Posterior cingulate gyrus (tissue), 11 donors: ENCODE data around the gene DRD2.

ENCODE experiments used
- DNase-seq, 10 donors: peaks; one replicate each; pipeline versions ENCODE4 v3.0.0 to v3.0.0-alpha.2; 2020 to 2021; ENCODE audit warnings: mixed read lengths in 3 of 10
- intact Hi-C: fragments of 100-400 bp; cut with DNase I; formaldehyde crosslinking; loops from one replicate; pipeline ENCODE4 v1.15.1; 2023

The DRD2 gene

DNA sequence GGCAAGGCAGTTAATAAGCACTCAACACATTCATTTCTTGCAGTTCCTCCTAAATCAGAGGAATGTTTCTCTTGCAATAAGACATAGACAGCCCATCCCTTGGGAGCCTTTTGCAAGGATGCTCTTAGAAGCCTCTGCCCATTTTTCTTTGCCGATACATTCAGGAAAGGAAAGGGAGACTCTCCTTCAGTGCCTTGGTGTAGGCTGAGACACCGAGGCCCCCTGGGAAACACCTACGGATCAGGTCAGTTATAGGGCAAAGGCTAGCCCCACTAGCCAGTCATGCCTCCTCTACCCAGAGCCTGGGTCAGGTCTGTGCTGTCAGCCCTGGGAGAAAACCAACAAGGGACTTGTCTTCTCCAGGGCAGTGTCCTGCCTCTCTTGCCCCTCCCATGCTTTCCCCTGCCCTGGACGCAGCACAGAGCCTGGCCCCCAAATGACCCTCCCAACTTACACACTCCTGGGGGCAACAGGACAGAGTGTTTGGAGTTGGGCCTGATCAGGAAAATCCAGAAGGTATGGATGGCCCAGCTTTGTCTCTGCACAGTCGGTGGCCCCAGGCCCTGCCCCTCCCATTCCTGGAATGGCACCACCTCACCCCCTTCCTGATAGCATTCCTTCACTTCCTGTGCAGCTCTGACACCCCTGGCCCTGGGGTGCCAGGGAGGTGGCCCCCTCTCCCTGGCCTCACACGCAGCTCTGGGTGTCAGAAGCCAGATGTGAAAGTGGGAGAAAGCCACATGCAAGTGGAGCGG, 69.3 kb downstream of the DRD2 start:
- intact Hi-C loops = no loop called here
- no peak for DNase-seq

GRCh38 chr11:113404859-113405430, 70.3 kb downstream of the DRD2 start:
- no peak for DNase-seq
- intact Hi-C loops = no loop called here

DNA sequence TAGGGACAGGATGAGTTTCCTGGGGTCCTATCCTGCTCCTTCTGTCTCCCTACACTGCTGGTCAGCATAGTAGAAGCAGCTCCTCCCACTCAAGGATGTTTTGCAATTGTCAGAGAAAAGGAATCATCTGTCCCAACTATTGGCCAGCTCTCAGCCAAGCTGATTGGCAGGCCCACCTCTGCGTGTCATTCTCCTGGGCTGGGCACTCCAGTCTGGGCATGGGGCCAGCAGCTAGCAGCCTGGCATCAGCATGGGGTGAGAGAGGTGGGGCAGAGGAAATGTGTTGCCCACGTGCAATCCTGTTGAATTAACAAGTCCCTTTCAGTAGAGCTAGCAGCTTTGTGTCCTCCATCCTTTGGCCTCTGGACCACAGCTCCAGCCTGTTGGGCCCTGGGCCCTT, 73.5 kb downstream of the DRD2 start:
- intact Hi-C loops = no loop called here
- DNase-seq = peak in 7 of 10 donors; percentile 26 to 90 (median 44)

GRCh38 chr11:113400631-113401230, 74.5 kb downstream of the DRD2 start:
- peak in 1 of 10 donors; percentile 61 for DNase-seq
- intact Hi-C loops = no loop called here

GRCh38 chr11:113398669-113399430, 76.3 kb downstream of the DRD2 start:
- intact Hi-C loops = no loop called here
- DNase-seq = peak in 1 of 10 donors; percentile 65

GRCh38 chr11:113397821-113398220, 77.4 kb downstream of the DRD2 start:
- peak in 2 of 10 donors; percentile 24 to 69 for DNase-seq
- intact Hi-C loops = no loop called here

DNA sequence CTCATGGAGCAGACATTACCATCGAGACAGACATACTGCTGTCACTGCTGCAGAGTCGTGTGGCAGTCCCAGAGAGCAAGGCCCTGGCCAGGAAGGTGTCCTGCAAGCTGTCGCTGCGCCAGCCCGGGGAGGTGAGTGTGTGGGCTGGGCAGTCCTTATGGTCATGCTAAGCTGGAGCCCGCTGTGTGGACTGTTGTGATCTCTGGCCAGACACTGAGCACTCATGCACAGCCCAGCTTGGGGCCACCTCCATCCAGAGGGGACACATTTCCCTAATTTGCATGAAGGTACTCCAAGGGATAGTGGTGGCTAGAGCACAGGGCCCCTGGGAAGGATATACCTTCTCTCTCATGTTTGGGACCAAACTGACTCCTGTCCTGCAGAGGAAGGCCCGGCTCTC, 78.0 kb downstream of the DRD2 start:
- intact Hi-C loops = no loop called here
- DNase-seq = no peak

DNA sequence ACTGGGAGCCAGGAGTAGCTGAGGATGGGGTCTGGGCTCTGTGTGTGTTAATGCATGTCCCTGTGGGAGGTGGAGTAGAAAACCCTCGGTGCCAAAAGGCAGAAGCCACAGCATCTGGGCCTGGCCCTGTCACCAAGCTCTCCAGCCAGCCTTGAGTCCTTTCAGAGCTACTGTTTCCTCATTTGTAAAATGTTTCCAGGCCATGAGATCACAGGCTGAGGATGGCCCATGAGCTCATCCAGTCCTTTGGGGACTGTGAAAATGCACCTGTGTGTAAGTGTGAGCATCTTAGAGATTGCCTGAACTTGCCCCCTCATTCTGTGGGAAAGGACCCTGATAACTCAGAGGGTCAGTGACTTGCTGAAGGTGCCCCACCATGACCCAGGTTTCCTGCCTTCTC, 78.5 kb downstream of the DRD2 start:
- intact Hi-C loops = no loop called here
- no peak for DNase-seq

DNA sequence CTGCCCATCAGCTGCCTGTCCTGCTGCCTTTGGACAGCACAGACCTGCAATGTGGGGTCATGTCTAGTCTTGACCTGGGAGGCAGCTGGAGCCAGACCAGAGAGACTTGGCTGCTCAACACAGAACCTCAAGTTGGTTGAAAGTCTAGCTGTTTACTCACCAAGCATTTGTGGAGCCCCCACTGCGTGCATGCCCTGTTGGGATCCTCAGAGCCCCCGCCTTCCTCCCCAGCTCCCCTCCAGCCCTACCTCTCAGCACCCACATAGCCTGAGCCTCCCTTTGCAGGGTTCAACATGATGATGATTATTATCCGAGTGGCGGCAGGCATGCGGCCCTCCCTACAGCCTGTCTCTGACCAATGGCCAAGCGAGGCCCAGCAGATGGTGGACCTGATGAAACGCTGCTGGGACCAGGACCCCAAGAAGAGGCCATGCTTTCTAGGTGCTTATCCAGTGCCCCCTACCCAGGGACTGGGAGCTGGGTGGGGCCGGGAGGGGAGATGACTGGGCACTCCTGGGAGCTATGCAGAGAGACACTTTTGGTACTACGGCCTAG, 79.3 kb downstream of the DRD2 start:
- DNase-seq = no peak
- intact Hi-C loops = no loop called here

- peak in 1 of 10 donors; percentile 69 for DNase-seq
Measured at GRCh38 chr11:113394919-113395318, 80.3 kb downstream of the DRD2 start.

DNA sequence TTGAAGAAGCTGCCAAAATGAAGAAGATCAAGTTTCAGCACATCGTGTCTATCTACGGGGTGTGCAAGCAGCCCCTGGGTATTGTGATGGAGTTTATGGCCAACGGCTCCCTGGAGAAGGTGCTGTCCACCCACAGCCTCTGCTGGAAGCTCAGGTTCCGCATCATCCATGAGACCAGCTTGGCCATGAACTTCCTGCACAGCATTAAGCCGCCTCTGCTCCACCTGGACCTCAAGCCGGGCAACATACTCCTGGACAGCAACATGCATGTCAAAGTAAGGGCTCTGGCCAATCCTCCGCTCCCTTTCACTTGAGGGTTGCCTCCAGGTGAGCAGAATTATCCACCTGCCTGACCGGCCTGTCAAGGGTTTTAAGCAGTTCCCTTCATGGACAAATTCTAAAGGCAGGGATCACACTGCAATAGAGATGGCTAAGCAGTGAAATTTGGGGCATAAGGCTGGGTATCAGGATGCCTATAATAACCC, 81.7 kb downstream of the DRD2 start:
- intact Hi-C loops = no loop called here

More at GRCh38 chr11:113394919-113395318, 80.3 kb downstream of the DRD2 start:
- intact Hi-C loops = no loop called here

GRCh38 chr11:113392236-113392921, 82.8 kb downstream of the DRD2 start:
- DNase-seq = no peak
- intact Hi-C loops = no loop called here

More for the DNA sequence above, 81.7 kb downstream of the DRD2 start:
- DNase-seq = peak in 1 of 10 donors; percentile 59

DNA sequence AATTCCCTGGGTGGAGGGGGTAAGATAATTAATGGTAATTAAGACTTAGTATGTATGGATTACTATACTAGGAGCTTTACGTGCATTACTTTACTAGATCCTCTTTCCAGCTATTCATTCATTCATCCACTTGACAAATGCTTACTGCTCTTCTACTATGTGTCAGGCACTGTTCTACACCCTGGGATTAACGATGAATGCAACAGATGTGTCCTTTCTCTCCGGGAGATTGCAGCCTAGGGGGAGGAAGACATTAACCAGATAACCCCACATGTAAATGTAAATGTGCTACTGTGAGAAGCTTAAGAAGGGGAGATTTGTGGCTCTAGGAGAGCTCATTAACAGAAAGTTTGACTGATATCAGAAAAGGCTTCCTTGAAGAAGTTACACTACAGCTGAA, 85.9 kb downstream of the DRD2 start:
- intact Hi-C loops = no loop called here
- no peak for DNase-seq

- DNase-seq = peak in 1 of 10 donors; percentile 56
- intact Hi-C loops = no loop called here
Measured at GRCh38 chr11:113387605-113388211, 87.5 kb downstream of the DRD2 start, which contains the start of gene ANKK1. TSS of gene ANKK1 (plus strand) at chr11:113387779. CDS start at chr11:113387885, 106 bp downstream.

DNA sequence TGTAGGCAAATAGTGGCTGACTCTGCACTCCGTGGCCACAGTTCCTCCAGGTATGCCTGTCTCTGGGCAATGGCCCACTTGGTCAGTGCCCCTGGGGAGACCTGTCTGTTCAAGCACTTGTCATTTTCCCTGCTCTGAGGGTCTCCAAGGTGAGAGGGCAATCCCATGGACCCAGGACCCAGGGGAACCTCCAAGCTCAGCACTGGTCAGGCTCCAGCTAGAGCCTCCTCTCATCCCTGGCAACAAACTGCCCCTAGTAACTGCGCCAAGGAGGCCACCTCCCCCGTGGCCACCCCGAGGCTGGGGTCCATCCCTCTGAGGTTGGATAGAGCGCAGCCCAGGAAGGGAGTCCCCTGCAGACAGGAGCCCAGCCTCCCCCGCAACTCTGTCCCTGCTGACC, 88.3 kb downstream of the DRD2 start:
- peak in 2 of 10 donors; percentile 48 to 49 for DNase-seq
- intact Hi-C loops = no loop called here

DNA sequence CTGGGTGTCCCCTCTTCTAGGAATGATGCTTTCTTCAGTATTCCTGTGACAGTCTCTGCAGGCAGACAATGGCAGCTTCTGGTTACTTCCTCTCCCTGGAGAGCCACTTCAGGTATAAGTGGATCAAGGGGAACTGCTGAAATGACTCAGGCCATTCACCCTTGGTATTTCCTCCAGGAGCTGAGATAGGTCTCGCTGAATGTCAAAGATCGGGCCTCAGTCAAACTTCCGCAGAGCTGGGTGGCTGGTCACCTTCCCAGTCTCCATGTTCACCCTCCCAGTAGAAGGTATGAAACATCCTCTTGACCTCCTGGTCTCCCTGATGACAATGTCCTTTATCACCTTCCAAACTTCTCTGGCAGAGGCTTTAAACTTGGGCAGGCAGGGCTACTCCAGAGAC, 89.4 kb downstream of the DRD2 start:
- no peak for DNase-seq
- intact Hi-C loops = no loop called here

DNA sequence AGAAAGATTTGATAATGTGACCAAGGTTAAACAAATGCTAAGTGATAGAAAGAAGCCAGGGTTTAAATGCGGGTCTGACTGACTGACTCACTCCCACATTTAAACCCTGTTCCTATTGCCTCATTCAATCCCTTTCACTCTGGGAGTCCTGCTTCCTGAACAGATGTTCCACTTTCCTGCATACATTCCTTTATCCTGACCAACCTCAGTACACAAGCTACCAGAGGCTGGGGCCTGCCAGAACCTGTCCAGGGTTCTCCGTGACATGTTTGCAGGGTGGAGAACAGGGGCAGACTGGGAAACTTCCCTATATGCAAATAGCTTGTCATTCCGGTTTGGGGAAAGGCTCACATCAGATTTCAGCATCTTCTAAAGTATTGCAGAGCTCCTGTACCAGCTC, 90.6 kb downstream of the DRD2 start:
- intact Hi-C loops = no loop called here
- DNase-seq = no peak

- intact Hi-C loops = no loop called here
- DNase-seq = no peak
Measured at GRCh38 chr11:113382121-113382520, 93.1 kb downstream of the DRD2 start.

GRCh38 chr11:113378692-113379091, 96.5 kb downstream of the DRD2 start:
- intact Hi-C loops = loop anchor here (10.0 kb wide), 1 partner anchor 156 kb away; no protein-coding TSS in a partner anchor
- no peak for DNase-seq
